MM.1S (cell line): ENCODE results near the gene CORO7.

Source experiments
- DNase-seq: peaks from one replicate; pipeline ENCODE4 v3.0.0-alpha.2; 2015
- H2AFZ ChIP-seq: fragments of 300-600 bp; sonication (generic); 2 replicates; pipeline ENCODE4 v1.6.0; 2016; ENCODE audit warnings: antibody characterized with exemption, low read length
- H3F3A ChIP-seq: fragments of 300-600 bp; sonication (generic); 2 replicates; pipeline ENCODE4 v1.6.1; 2016; ENCODE audit warnings: mild to moderate bottlenecking, antibody characterized with exemption, low read length, moderate library complexity, mixed read lengths; ENCODE audit not compliant: insufficient read depth
- H3K27ac ChIP-seq: fragments of 300-600 bp; sonication (generic); 2 replicates; pipeline ENCODE4 v1.5.1; 2016; ENCODE audit warnings: mild to moderate bottlenecking, low read length
- H3K27me3 ChIP-seq: fragments of 300-600 bp; sonication (generic); replicated peaks from 2 replicates; pipeline ENCODE4 v1.6.0; 2016; ENCODE audit warnings: low read length; ENCODE audit not compliant: insufficient read depth
- H3K36me3 ChIP-seq: fragments of 300-600 bp; sonication (generic); replicated peaks from 2 replicates; pipeline ENCODE4 v1.6.1; 2016; ENCODE audit warnings: mild to moderate bottlenecking, low read length, mixed read lengths; ENCODE audit not compliant: insufficient read depth
- H3K4me1 ChIP-seq: fragments of 300-600 bp; sonication (generic); 2 replicates; pipeline ENCODE4 v1.6.1; 2016; ENCODE audit warnings: low read length, mixed read lengths
- H3K4me2 ChIP-seq: fragments of 300-600 bp; sonication (generic); 2 replicates; pipeline ENCODE4 v1.6.0; 2016; ENCODE audit warnings: low read depth, low read length
- H3K4me3 ChIP-seq: fragments of 300-600 bp; sonication (generic); 2 replicates; pipeline ENCODE4 v1.5.1; 2016; ENCODE audit warnings: low read length, mixed read lengths
- H3K79me2 ChIP-seq: fragments of 300-600 bp; sonication (generic); 2 replicates; pipeline ENCODE4 v1.6.1; 2016; ENCODE audit warnings: mixed run types, low read length, mixed read lengths
- H3K9ac ChIP-seq: fragments of 300-600 bp; sonication (generic); 2 replicates; pipeline ENCODE4 v1.6.1; 2016; ENCODE audit warnings: low read length, mixed read lengths
- H3K9me2 ChIP-seq: fragments of 300-600 bp; sonication (generic); replicated peaks from 2 replicates; pipeline ENCODE4 v1.6.1; 2016; ENCODE audit warnings: mild to moderate bottlenecking, low read length, mixed read lengths; ENCODE audit not compliant: insufficient read depth
- H3K9me3 ChIP-seq: fragments of 300-600 bp; sonication (generic); replicated peaks from 2 replicates; pipeline ENCODE4 v1.6.1; 2016; ENCODE audit warnings: mild to moderate bottlenecking, low read length, mixed read lengths; ENCODE audit not compliant: insufficient read depth
- H4K20me1 ChIP-seq: fragments of 300-600 bp; sonication (generic); 2 replicates; pipeline ENCODE4 v1.6.1; 2016; ENCODE audit warnings: mild to moderate bottlenecking, low read length, moderate library complexity, mixed read lengths; ENCODE audit not compliant: insufficient read depth
- CTCF ChIP-seq: fragments of 300-600 bp; sonication (generic); IDR thresholded peaks from 2 replicates; pipeline ENCODE4 v1.5.1; 2016; ENCODE audit warnings: antibody characterized with exemption, low read length, mixed read lengths
- EZH2 ChIP-seq: fragments of 300-600 bp; sonication (generic); optimal IDR thresholded peaks from 2 replicates; pipeline ENCODE3; 2017; ENCODE audit warnings: low read depth, mild to moderate bottlenecking, antibody characterized with exemption, low read length, mixed read lengths
- EZH2phosphoT487 ChIP-seq: fragments of 300-600 bp; sonication (generic); IDR thresholded peaks from 2 replicates; pipeline ENCODE4 v1.6.1; 2018; ENCODE audit warnings: antibody characterized with exemption, low read length

CORO7 gene

GRCh38 chr16:4352843-4353242 is 63.6 kb downstream of the CORO7 start:
- H2AFZ ChIP-seq: no peak overlapping the region
- DNase-seq: no peak
- H3K27me3 ChIP-seq: no peaks in the 10 kb centered on the region
- H3K9me2 ChIP-seq: no peaks in the 10 kb centered on the region
- peaks cover 28% of the 10 kb centered on the region for H3K79me2 ChIP-seq
- H3K27ac ChIP-seq: no peak overlapping the region
- 0 out of 2 replicates have a peak, but pooled peaks cover 4% of the 10 kb centered on the region for H3K4me1 ChIP-seq
- H4K20me1 ChIP-seq: no peaks in the 10 kb centered on the region
- no peaks in the 10 kb centered on the region for H3K9me3 ChIP-seq
- no peaks in the 10 kb centered on the region for H3K36me3 ChIP-seq
- no peak overlapping the region for H3K4me3 ChIP-seq
- H3F3A ChIP-seq: peaks cover 19% of the 10 kb centered on the region
- H3K9ac ChIP-seq: no peak overlapping the region
- no peak overlapping the region for H3K4me2 ChIP-seq
- TF ChIP-seq EZH2: no peak
- no peak for TF ChIP-seq EZH2phosphoT487
- TF ChIP-seq CTCF: no peak

GRCh38 chr16:4351880-4352279 is 64.5 kb downstream of the CORO7 start:
- H3K79me2 ChIP-seq: peaks cover 38% of the 10 kb centered on the region
- DNase-seq: no peak
- H3K36me3 ChIP-seq: no peaks in the 10 kb centered on the region
- no peak overlapping the region for H3K9ac ChIP-seq
- H2AFZ ChIP-seq: no peak overlapping the region
- H3K27ac ChIP-seq: peak overlapping the region; percentile 16
- H3K4me2 ChIP-seq: peak overlapping the region; percentile 49; the same call in 1 of the 2 replicates
- H3K9me2 ChIP-seq: no peaks in the 10 kb centered on the region
- TF ChIP-seq CTCF: no peak
- no peak for TF ChIP-seq EZH2
- no peak for TF ChIP-seq EZH2phosphoT487
- no peaks in the 10 kb centered on the region for H3K27me3 ChIP-seq
- no peaks in the 10 kb centered on the region for H4K20me1 ChIP-seq
- 0 out of 2 replicates have a peak, but pooled peaks cover 4% of the 10 kb centered on the region for H3K4me1 ChIP-seq
- H3F3A ChIP-seq: peaks cover 19% of the 10 kb centered on the region
- no peak overlapping the region for H3K4me3 ChIP-seq
- H3K9me3 ChIP-seq: no peaks in the 10 kb centered on the region

GRCh38 chr16:4350787-4351659 is 65.4 kb downstream of the CORO7 start, which contains the start of gene PAM16:
Gene PAM16, minus strand, starts transcription at chr16:4351321. Its CDS starts 87 bp downstream, at chr16:4351234.
- peak within 1 kb of the TSS; percentile 77 for H3K4me3 ChIP-seq
- H3K9me2 ChIP-seq: no peaks in the 10 kb centered on the region
- H3K4me2 ChIP-seq: peak within 1 kb of the TSS; percentile 49
- H3K27ac ChIP-seq: peak within 1 kb of the TSS; percentile 33
- peaks cover 42% of the 10 kb centered on the region for H3K79me2 ChIP-seq
- peak; percentile 95 for DNase-seq
- H3F3A ChIP-seq: peaks cover 26% of the 10 kb centered on the region
- H3K4me1 ChIP-seq: 0 out of 2 replicates have a peak, but pooled peaks cover 4% of the 10 kb centered on the region
- no peaks in the 10 kb centered on the region for H4K20me1 ChIP-seq
- H3K9me3 ChIP-seq: no peaks in the 10 kb centered on the region
- TF ChIP-seq CTCF (no peak), EZH2 (no peak), EZH2phosphoT487 (no peak)
- no peaks in the 10 kb centered on the region for H3K27me3 ChIP-seq
- H3K9ac ChIP-seq: peak within 1 kb of the TSS; percentile 66
- no peaks in the 10 kb centered on the region for H3K36me3 ChIP-seq
- H2AFZ ChIP-seq: peak within 1 kb of the TSS; percentile 31
